Measurements from ENCODE around the gene AKR1B15.

The AKR1B15 gene

DNA sequence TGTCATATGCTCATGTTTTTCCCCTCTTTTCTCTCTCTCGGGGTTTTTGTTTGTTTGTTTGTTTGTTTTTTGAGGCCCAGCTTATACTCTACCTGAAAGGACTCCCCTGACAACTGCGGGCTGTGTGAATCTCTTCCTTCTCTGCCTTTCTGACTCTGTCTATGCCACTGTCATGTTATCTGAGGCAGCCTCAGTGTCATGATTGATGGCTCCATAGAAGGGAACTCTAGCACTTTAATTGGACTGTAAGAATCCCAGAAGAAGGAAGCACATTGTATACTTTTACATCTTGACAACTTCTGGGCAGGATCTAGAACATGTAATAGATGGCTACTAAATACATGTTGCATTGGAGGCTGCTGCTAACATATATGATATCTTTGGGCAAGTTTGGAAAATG, 25.4 kb downstream of the AKR1B15 start:
- Mint-ChIP-seq H3K4me1 (no peaks in the 10 kb centered on the region), H3K4me3 (no peak overlapping the region), H3K27me3 (peaks cover 10% of the 10 kb centered on the region), H3K9me3 (peaks cover 6% of the 10 kb centered on the region), H3K27ac (ENCODE audit: low read depth) (no peak overlapping the region), H3K36me3 (ENCODE audit: insufficient read depth) (no peaks in the 10 kb centered on the region)
- ATAC-seq (replicated peaks; ENCODE audit: extremely low read depth, poor library complexity, severe bottlenecking) (no peak), DNase-seq (ENCODE audit: low spot score in 2 of 2) (no peak)

DNA sequence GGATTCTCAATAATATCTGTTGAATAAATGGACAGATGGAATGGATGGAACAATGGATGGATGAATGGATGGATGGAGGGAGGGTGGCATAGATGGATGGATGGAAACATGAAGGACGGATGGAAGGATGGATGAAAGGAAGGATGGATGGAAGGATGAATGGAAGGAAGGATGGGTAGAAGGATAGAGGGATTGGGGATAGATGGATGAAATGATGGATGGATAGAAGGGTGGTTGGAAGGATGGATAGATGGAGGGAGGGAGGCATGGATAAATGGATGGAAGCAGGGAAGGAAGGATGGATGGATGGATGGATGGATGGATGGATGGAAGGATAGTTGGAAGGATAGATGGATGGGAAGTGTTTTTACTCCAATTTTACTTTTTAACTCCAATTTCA, 35.4 kb downstream of the AKR1B15 start:
- peaks cover 50% of the 10 kb centered on the region for H3K27me3 Mint-ChIP-seq
- DNase-seq (ENCODE audit: low spot score in 2 of 2) (no peak), ATAC-seq (replicated peaks; ENCODE audit: extremely low read depth, poor library complexity, severe bottlenecking) (no peak)
- H3K4me3 Mint-ChIP-seq = no peak overlapping the region
- no peak overlapping the region for H3K27ac Mint-ChIP-seq (ENCODE audit: low read depth)
- H3K4me1 Mint-ChIP-seq = no peaks in the 10 kb centered on the region
- H3K9me3 Mint-ChIP-seq = no peaks in the 10 kb centered on the region
- no peaks in the 10 kb centered on the region for H3K36me3 Mint-ChIP-seq (ENCODE audit: insufficient read depth)

DNA sequence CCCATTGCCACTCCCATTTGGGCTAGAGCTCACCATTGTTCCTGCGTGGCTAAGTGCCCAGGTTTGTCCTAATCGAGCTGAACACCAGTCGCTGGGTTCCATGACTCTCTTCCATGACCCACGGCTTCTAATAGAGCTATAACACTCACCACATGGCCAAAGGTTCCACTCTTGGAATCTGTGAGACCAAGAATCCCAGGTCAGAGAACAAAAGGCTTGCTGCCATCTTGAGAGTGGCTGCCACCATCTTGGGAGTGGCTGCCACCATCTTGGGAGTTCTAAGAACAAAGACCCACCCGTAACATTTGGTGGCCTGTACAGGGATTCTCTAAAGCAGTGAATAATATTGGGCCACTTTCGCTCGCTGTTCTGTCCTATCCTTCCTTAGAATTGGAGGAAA, 37.0 kb downstream of the AKR1B15 start:
- ATAC-seq (replicated peaks; ENCODE audit: extremely low read depth, poor library complexity, severe bottlenecking) = no peak
- Mint-ChIP-seq H3K4me3 (no peak overlapping the region), H3K4me1 (no peaks in the 10 kb centered on the region), H3K27me3 (peaks cover 44% of the 10 kb centered on the region), H3K9me3 (no peaks in the 10 kb centered on the region), H3K27ac (ENCODE audit: low read depth) (no peak overlapping the region), H3K36me3 (ENCODE audit: insufficient read depth) (no peaks in the 10 kb centered on the region)
- no peak for DNase-seq (ENCODE audit: low spot score in 2 of 2)

DNA sequence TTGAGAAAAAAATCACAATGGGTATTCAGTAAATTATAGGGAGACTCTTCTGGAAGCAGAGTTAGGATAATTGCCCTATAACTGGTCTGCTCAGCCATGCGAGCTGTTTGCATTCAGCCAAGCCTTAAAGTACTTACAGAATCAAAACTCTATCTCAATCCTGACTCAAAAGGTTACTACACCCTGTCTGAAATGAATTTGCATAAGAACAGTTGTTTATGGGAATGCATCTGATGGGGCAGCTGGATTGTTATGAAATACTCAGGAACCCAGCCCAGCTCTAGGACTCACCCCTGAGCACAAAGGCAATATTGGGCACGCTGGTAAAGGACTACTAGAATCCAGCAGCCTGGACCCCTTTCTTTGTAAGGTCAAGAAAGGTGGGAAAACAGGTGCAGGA, 38.8 kb downstream of the AKR1B15 start:
- no peaks in the 10 kb centered on the region for H3K9me3 Mint-ChIP-seq
- ATAC-seq (replicated peaks; ENCODE audit: extremely low read depth, poor library complexity, severe bottlenecking) = no peak
- H3K4me3 Mint-ChIP-seq = no peak overlapping the region

DNA sequence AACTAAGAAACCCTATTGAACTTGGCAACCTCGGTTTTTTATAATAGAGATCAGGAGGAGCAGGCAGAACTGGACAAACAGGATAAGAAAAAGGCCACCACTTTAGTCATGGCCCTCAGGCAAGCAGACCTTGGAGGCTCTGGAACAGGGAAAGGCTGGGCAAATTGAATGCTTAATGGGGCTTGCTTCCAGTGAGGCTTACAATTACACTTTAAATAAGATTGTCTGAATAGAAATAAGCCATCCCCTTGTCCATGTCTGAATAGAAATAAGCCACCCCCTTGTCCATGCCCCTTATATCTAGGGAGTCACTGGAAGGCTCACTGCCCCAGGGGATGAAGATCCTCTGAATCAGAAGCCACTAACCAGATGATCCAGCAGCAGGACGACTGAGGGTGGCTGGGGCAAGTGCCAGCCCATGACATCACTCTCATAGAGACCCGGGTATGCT, 40.6 kb downstream of the AKR1B15 start:
- Mint-ChIP-seq H3K4me1 (no peaks in the 10 kb centered on the region), H3K9me3 (no peaks in the 10 kb centered on the region), H3K27ac (ENCODE audit: low read depth) (no peak overlapping the region), H3K27me3 (peaks cover 34% of the 10 kb centered on the region), H3K36me3 (ENCODE audit: insufficient read depth) (no peaks in the 10 kb centered on the region), H3K4me3 (no peak overlapping the region)
- ATAC-seq (replicated peaks; ENCODE audit: extremely low read depth, poor library complexity, severe bottlenecking) (no peak), DNase-seq (ENCODE audit: low spot score in 2 of 2) (no peak)

More for the DNA sequence above, 38.8 kb downstream of the AKR1B15 start:
- no peaks in the 10 kb centered on the region for H3K4me1 Mint-ChIP-seq
- H3K27me3 Mint-ChIP-seq = peaks cover 38% of the 10 kb centered on the region
- H3K36me3 Mint-ChIP-seq (ENCODE audit: insufficient read depth) = no peaks in the 10 kb centered on the region
- DNase-seq (ENCODE audit: low spot score in 2 of 2) = no peak
- no peak overlapping the region for H3K27ac Mint-ChIP-seq (ENCODE audit: low read depth)

DNA sequence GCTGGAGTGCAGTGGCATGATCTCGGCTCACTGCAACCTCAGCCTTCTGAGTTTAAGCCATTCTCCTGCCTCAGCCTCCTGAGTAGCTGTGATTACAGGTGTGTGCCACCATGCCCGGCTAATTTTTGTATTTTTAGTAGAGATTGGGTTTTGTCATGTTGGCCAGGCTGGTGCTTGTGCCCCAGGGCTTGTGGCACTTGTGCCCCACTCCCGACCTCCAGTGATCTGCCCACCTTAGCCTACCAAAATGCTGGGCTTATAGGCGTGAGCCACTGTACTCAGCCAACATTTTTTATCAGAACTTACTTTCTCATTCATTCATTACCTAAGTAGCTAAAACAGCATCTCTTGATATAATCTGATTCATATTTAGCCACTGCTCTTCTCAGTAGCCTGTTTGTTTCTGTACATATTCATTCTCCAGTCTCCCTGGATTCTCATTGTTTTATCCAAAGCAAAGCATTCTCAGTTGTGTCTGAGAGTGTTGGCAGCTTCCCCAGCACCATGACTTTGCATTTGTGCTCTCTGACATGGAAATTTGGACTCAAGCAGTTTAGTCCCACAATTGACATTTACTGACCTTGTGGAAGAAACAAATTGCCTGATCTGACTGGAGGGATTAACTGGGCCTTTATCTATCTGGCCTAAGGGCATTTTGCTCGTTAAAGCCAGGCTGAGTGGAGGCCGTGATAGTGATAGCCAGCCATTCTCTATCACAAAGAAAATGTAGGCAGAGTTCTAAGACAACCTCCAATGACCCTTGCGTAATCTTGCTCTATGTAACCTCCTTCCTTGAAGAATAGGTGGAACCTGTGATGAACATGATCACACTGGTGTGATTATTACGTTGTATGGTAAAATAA, 44.9 kb downstream of the AKR1B15 start:
- no peak for ATAC-seq (replicated peaks; ENCODE audit: extremely low read depth, poor library complexity, severe bottlenecking)
- Mint-ChIP-seq H3K4me3 (no peak overlapping the region), H3K27ac (ENCODE audit: low read depth) (no peak overlapping the region), H3K36me3 (ENCODE audit: insufficient read depth) (no peaks in the 10 kb centered on the region), H3K4me1 (no peaks in the 10 kb centered on the region), H3K9me3 (no peaks in the 10 kb centered on the region), H3K27me3 (peaks cover 41% of the 10 kb centered on the region)
- DNase-seq (ENCODE audit: low spot score in 2 of 2) = no peak

DNA sequence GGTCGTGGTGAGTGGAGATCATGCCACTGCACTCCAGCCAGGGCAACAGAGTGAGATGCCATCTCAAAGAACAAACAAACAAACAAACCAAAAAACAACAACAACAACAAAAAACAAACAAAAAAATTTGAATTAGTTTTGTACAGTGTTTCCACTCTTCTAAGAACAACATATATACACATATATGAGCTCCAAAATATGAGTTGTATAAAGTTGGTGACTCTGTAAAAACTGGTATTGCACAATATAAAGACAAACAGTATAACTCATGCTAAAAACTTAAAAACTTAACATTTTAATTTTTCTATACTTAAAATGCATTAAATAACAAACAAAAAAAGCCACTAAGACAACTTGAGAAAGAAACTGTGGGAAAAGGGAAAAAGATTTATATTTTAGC, 46.0 kb downstream of the AKR1B15 start:
- Mint-ChIP-seq H3K9me3 (no peaks in the 10 kb centered on the region), H3K36me3 (ENCODE audit: insufficient read depth) (no peaks in the 10 kb centered on the region), H3K27me3 (peaks cover 49% of the 10 kb centered on the region), H3K4me3 (no peak overlapping the region), H3K4me1 (no peaks in the 10 kb centered on the region), H3K27ac (ENCODE audit: low read depth) (no peak overlapping the region)
- DNase-seq (ENCODE audit: low spot score in 2 of 2) (no peak), ATAC-seq (replicated peaks; ENCODE audit: extremely low read depth, poor library complexity, severe bottlenecking) (no peak)

DNA sequence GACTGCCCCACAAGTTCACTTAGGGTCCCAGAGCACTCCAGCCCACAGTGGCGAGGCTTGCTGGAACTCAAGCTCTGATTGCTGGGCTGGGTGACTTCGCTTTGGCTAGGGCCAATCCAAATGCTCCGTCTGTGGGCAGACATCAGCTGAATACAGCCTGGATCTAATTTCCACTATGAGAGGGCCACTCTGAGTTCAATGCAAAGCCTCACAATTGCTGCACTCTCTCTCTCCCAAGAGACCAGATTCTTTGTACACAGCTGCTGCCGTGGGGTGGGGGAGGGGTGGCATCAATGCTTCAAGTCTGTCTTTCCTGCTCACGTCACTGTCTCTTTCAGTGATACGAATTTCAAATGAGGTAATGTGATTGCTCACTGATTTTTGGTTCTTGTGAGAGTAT, 50.5 kb downstream of the AKR1B15 start:
- peaks cover 2% of the 10 kb centered on the region for H3K36me3 Mint-ChIP-seq (ENCODE audit: insufficient read depth)
- H3K27ac Mint-ChIP-seq (ENCODE audit: low read depth) = no peak overlapping the region
- DNase-seq (ENCODE audit: low spot score in 2 of 2) (no peak), ATAC-seq (replicated peaks; ENCODE audit: extremely low read depth, poor library complexity, severe bottlenecking) (no peak)
- peaks cover 62% of the 10 kb centered on the region for H3K27me3 Mint-ChIP-seq
- no peak overlapping the region for H3K4me3 Mint-ChIP-seq
- H3K9me3 Mint-ChIP-seq = no peaks in the 10 kb centered on the region
- no peaks in the 10 kb centered on the region for H3K4me1 Mint-ChIP-seq

DNA sequence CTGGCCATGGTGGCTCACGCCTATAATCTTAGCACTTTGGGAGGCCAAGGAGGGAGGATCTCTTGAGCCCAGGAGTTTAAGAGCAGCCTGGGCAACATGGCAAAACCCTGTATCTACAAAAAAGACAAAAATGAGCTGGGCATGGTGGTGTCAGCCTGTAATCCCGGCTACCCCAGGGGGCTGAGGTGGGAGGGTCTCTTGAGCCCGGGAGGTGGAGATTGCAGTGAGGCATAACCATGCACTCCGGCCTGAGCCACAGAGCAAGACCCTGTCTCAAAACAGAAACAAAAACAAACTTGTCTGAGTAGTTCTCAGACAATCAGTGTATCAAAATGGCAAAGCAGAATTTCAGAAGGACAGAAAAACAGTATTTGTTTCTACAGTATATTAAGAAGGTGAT, 52.5 kb downstream of the AKR1B15 start:
- peaks cover 2% of the 10 kb centered on the region for H3K36me3 Mint-ChIP-seq (ENCODE audit: insufficient read depth)
- ATAC-seq (replicated peaks; ENCODE audit: extremely low read depth, poor library complexity, severe bottlenecking) (no peak), DNase-seq (ENCODE audit: low spot score in 2 of 2) (no peak)
- no peak overlapping the region for H3K4me3 Mint-ChIP-seq
- H3K27me3 Mint-ChIP-seq = peaks cover 77% of the 10 kb centered on the region
- H3K27ac Mint-ChIP-seq (ENCODE audit: low read depth) = no peak overlapping the region
- H3K9me3 Mint-ChIP-seq = no peaks in the 10 kb centered on the region
- peaks cover 3% of the 10 kb centered on the region for H3K4me1 Mint-ChIP-seq

DNA sequence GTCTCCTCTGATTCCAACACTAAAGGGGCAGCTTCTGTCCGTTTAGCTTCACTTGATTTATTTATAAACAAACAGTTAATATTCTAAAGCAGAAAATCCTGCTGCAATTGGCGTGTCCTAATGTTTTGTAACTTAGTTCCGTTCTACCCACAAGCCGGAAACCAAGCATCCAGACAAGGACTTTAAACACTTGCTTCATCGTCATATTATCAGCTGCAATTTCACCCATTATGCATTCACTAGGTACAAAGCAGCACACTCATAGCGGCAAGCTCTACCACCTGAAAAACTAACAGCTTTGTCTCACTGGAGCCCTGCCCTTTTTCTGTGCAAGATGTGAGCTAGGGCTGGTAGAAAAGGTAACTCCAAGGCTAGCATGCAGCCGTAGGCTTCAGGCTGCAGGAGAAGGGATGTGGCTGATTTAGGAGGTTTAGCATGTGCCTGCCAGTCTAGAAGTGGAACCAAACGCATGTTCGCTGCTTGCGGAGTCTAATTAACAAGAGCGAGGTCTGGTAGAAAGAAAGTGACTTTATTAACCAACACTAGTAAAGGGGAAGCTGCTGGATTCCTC, 54.1 kb downstream of the AKR1B15 start:
- DNase-seq (ENCODE audit: low spot score in 2 of 2) (no peak), ATAC-seq (replicated peaks; ENCODE audit: extremely low read depth, poor library complexity, severe bottlenecking) (no peak)
- Mint-ChIP-seq H3K4me1 (peaks cover 6% of the 10 kb centered on the region), H3K27ac (ENCODE audit: low read depth) (no peak overlapping the region), H3K36me3 (ENCODE audit: insufficient read depth) (peaks cover 2% of the 10 kb centered on the region), H3K27me3 (peaks cover 77% of the 10 kb centered on the region), H3K4me3 (no peak overlapping the region), H3K9me3 (no peaks in the 10 kb centered on the region)

DNA sequence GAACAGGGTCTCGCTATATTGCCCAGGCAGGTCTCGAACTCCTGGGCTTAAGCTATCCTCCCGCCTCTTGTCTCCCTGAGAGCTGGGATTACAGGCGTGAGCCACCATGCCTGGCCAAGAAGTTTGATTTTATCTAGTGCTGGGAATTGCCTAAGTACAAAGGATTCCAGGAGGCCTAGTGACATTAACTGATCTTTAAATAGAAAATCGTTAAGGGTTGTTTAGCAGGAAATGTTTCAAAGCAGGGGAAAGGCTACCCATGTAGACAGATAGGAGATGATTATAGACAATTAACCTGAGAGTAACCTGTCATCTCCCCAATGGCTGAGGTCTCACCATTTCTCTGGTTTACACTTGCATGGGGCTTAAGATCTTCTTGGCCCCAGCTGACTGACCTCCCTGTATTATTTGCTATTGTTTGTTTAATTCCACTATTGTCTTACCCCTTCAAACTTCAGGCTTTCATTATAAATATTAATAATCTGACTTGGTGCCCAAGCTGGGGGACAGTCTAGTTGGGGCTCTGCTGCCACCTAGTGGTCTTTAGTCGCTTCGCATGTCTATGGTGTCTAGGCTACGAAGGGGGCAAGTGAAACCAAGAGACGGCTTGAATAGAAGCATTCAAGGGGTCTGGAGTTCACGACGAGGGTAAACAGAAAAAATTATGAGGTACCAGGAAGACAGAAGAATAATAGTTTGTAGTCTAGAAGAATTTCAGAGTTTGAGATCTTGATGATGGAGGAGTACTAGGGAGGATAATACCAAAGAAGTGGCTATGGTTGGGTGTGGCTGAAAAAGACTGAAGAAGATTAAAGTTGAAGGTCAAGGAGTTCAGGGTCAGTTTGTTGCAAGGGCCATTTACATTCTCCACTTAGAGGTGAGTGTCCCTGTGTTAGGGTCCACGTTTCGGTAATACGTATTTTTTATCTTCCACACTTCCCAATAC, 57.3 kb downstream of the AKR1B15 start:
- H3K4me3 Mint-ChIP-seq = peak overlapping the region; percentile 3
- peaks cover 6% of the 10 kb centered on the region for H3K4me1 Mint-ChIP-seq
- peak; percentile 33 to 43 for DNase-seq (ENCODE audit: low spot score in 2 of 2)
- H3K27ac Mint-ChIP-seq (ENCODE audit: low read depth) = no peak overlapping the region
- peak; percentile 81 for ATAC-seq (replicated peaks; ENCODE audit: extremely low read depth, poor library complexity, severe bottlenecking)
- peaks cover 2% of the 10 kb centered on the region for H3K36me3 Mint-ChIP-seq (ENCODE audit: insufficient read depth)
- no peaks in the 10 kb centered on the region for H3K9me3 Mint-ChIP-seq
- peaks cover 77% of the 10 kb centered on the region for H3K27me3 Mint-ChIP-seq

DNA sequence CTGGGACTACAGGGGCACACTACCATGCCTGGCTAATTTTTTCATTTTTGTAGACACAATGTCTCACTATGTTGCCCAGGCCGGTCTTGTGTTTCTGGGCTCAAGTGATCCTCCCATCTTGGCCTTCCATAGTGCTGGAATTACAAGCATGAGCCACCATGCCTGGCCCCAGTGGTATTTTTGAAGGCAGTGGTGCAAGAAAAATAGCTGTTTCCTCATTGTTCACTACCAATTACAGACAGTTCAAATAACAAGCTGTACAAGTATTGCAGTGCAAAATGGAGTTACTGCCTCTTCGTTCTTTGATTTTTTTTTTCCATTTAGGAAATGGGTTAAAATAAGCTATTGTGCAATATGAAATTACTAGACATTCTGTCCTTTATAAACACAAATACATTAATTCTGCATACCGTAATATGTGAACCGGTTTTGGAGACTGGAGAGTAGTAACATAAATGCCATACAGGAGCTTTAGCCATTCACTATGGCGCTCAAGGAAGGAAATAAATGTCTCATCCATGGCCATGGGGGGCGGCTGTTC, 62.8 kb downstream of the AKR1B15 start:
- Mint-ChIP-seq H3K4me3 (no peak overlapping the region), H3K4me1 (peaks cover under 1% of the 10 kb centered on the region), H3K27ac (ENCODE audit: low read depth) (no peak overlapping the region), H3K27me3 (peaks cover 49% of the 10 kb centered on the region), H3K36me3 (ENCODE audit: insufficient read depth) (no peaks in the 10 kb centered on the region), H3K9me3 (no peaks in the 10 kb centered on the region)
- DNase-seq (ENCODE audit: low spot score in 2 of 2) (no peak), ATAC-seq (replicated peaks; ENCODE audit: extremely low read depth, poor library complexity, severe bottlenecking) (no peak)

Measured in central memory CD8-positive, alpha-beta T cell (primary cell).